SU-DHL-6 (cell line): ENCODE data around the gene PRR5.

ENCODE experiments used
- H2AFZ ChIP-seq: fragments of 200-600 bp; sonication (generic); 2 replicates; pipeline ENCODE4 v1.6.1; 2014; ENCODE audit warnings: low read depth, mild to moderate bottlenecking, moderate library complexity, mixed read lengths, antibody characterized with exemption, low read length; ENCODE audit not compliant: severe bottlenecking
- H3F3A ChIP-seq: fragments of 200-600 bp; shearing (Covaris generic); 2 replicates; pipeline ENCODE4 v1.6.0; 2016; ENCODE audit warnings: antibody characterized with exemption, mild to moderate bottlenecking; ENCODE audit not compliant: insufficient read depth
- H3K27ac ChIP-seq: fragments of 200-600 bp; sonication (generic); 2 replicates; pipeline ENCODE4 v1.5.1; 2016; ENCODE audit warnings: low read depth, mild to moderate bottlenecking, low read length, moderate library complexity, mixed read lengths
- H3K27me3 ChIP-seq: fragments of 200-600 bp; sonication (generic), shearing (Covaris generic); 2 replicates; pipeline ENCODE4 v1.6.0; 2014; ENCODE audit warnings: mild to moderate bottlenecking, low read length
- H3K36me3 ChIP-seq: fragments of 200-600 bp; sonication (generic); 2 replicates; pipeline ENCODE4 v1.6.1; 2014; ENCODE audit warnings: mild to moderate bottlenecking, low read length, mixed read lengths
- H3K4me2 ChIP-seq: fragments of 300-600, 200-600 bp; shearing (Covaris generic), sonication (generic); 2 replicates; pipeline ENCODE4 v1.6.0; 2014; ENCODE audit warnings: low read length, low read depth, mild to moderate bottlenecking; ENCODE audit not compliant: poor library complexity, severe bottlenecking
- H3K4me3 ChIP-seq: fragments of 200-600 bp; sonication (generic); 2 replicates; pipeline ENCODE4 v1.5.1; 2014; ENCODE audit warnings: antibody characterized with exemption, low read length, mild to moderate bottlenecking, mixed read lengths; ENCODE audit not compliant: insufficient read depth, poor library complexity, severe bottlenecking
- H3K79me2 ChIP-seq: fragments of 200-600 bp; sonication (generic); 2 replicates; pipeline ENCODE4 v1.6.1; 2014; ENCODE audit warnings: mild to moderate bottlenecking, low read length, moderate library complexity; ENCODE audit not compliant: insufficient read depth
- H3K9ac ChIP-seq: fragments of 200-600 bp; sonication (generic); 2 replicates; pipeline ENCODE4 v1.7.0; 2014; ENCODE audit warnings: mild to moderate bottlenecking, low read length
- H3K9me2 ChIP-seq: fragments of 200-600 bp; sonication (generic); replicated peaks from 2 replicates; pipeline ENCODE4 v1.6.1; 2014; ENCODE audit warnings: low read length; ENCODE audit not compliant: insufficient read depth
- H3K9me3 ChIP-seq: fragments of 200-600 bp; sonication (generic); 2 replicates; pipeline ENCODE4 v1.6.1; 2014; ENCODE audit warnings: low read length, mixed read lengths; ENCODE audit not compliant: insufficient read depth
- H4K20me1 ChIP-seq: fragments of 200-600 bp; sonication (generic); 2 replicates; pipeline ENCODE4 v1.6.1; 2014; ENCODE audit warnings: low read depth, mild to moderate bottlenecking, antibody characterized with exemption, low read length, moderate library complexity, mixed read lengths
- EZH2phosphoT487 ChIP-seq: fragments of 200-600 bp; sonication (generic), shearing (Covaris generic); conservative IDR thresholded peaks from 2 replicates; pipeline ENCODE4 v1.6.1; 2018; ENCODE audit warnings: mild to moderate bottlenecking, antibody characterized with exemption, low read length, moderate library complexity, mixed read lengths
- TF ChIP-seq, protein P1 (sequence below): fragments of 200-600 bp; sonication (generic); IDR thresholded peaks from one replicate; pipeline ENCODE4 v1.5.1; 2017; ENCODE audit warnings: antibody characterized with exemption, mild to moderate bottlenecking, low read length, moderate library complexity; ENCODE audit not compliant: insufficient read depth, poor library complexity, severe bottlenecking

The PRR5 gene

DNA sequence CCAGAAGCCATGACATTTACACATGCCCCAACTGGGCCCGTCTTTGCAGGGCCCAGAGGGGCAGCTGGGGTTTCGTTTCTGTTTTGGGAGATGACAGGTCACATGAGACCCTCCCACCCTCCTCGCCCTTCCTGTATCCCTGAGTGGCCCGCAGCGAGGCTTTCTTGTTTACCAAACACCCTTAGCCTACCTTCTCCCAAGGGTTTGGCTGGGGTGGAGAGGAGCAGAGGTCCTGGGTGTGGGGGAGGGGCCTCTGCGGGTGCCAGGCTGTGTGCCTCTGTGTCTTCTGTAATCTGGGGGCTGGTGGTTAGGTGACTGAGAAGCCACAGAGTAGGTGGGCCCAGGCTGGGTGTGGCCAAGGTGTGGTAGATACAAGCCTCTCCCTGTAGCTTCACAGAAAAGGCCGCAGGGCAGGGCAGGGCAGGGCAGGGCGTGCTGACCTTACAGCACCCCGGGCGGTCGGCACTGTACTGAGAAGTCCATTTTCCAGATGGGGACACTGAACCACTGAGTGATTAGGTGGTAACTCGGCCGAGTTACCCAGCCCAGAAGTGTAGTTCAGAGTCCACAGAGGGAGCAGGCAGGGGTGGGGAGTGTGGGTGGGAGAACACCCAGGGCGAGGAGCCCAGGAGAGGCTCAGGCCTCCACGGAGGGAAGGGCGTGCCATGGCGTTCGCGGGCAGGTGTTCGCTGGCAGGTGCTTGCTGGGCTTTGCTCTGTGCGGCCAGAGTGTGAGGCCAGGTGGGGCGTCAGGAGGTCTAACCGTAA, 8.7 kb downstream of the PRR5 start:
- H3K9me3 ChIP-seq: no peaks in the 10 kb centered on the region
- H3K36me3 ChIP-seq: no peaks in the 10 kb centered on the region
- H4K20me1 ChIP-seq: no peaks in the 10 kb centered on the region
- H3K4me3 ChIP-seq: no peak overlapping the region
- H3K9me2 ChIP-seq: no peaks in the 10 kb centered on the region
- TF ChIP-seq, protein P1, sequence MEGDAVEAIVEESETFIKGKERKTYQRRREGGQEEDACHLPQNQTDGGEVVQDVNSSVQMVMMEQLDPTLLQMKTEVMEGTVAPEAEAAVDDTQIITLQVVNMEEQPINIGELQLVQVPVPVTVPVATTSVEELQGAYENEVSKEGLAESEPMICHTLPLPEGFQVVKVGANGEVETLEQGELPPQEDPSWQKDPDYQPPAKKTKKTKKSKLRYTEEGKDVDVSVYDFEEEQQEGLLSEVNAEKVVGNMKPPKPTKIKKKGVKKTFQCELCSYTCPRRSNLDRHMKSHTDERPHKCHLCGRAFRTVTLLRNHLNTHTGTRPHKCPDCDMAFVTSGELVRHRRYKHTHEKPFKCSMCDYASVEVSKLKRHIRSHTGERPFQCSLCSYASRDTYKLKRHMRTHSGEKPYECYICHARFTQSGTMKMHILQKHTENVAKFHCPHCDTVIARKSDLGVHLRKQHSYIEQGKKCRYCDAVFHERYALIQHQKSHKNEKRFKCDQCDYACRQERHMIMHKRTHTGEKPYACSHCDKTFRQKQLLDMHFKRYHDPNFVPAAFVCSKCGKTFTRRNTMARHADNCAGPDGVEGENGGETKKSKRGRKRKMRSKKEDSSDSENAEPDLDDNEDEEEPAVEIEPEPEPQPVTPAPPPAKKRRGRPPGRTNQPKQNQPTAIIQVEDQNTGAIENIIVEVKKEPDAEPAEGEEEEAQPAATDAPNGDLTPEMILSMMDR: no peak
- no peak for TF ChIP-seq EZH2phosphoT487
- no peaks in the 10 kb centered on the region for H3K79me2 ChIP-seq
- no peaks in the 10 kb centered on the region for H3K27me3 ChIP-seq
- H3K9ac ChIP-seq: no peak overlapping the region
- no peak overlapping the region for H2AFZ ChIP-seq
- no peaks in the 10 kb centered on the region for H3F3A ChIP-seq
- H3K27ac ChIP-seq: no peak overlapping the region
- no peak overlapping the region for H3K4me2 ChIP-seq

DNA sequence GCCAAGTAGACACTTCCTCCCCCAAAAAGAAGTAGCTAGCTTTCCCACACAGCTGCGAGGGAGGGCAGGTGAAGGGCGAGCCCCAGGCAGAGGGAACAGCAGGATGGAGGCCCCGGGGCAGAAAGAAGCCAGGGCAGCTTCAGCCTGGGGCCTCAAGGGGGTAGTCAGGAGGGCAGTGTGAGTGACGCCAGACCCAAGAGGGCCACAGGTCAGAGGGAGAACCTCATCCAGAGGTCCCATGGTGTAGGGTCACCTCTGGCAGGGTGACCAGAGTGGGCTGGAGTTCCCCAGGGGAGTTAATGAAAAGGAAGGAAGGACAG, 9.2 kb downstream of the PRR5 start:
- Histone ChIP-seq H3K4me2 (no peak overlapping the region), H3F3A (no peaks in the 10 kb centered on the region), H3K9me2 (no peaks in the 10 kb centered on the region), H3K27ac (no peak overlapping the region), H3K36me3 (no peaks in the 10 kb centered on the region), H3K27me3 (no peaks in the 10 kb centered on the region), H3K9me3 (no peaks in the 10 kb centered on the region), H4K20me1 (no peaks in the 10 kb centered on the region), H3K9ac (no peak overlapping the region), H3K4me3 (no peak overlapping the region), H3K79me2 (no peaks in the 10 kb centered on the region), H2AFZ (no peak overlapping the region)
- TF ChIP-seq EZH2phosphoT487: no peak
- TF ChIP-seq, protein P1: no peak

DNA sequence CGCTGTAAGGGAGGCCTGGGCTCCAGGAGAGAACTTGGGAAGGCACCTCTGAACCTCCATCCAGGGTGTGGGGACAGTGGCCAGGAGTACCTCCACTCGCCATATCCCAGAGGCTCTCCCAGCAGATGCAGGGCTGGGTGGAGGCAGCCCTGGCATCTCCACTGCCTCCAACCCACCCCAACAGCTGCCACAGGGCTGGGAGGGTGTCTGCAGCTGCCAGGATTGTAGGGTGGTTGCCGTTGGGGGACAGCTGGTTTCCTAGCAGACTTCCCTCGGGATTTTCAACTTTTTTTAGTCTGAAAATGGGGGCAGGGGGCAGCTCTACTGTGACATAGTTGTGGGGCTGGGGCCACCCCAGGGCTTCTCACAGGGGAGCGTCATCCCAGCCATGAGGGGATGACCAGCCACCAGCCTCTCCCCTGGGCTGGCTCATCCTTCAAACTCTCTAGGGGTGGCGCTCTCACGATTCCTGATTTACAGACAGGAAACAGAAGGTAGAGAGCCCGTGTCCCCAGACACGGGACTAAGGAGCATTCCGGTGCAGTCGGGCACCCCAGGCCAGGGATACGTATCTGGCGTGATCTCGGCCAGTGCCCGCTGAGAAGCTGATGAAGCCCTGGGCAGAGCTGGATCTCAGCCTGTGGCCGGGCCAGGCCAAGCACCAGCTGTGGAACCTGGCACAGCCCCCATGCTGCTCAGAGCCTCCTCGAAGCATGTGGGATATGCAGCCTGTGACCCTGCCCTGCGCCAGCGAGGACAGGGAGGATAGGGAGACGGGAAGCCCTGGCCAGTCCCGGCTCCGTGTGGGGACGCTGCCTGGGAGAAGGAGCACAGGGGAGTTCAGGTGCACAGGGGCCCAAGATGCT, 9.9 kb downstream of the PRR5 start:
- Histone ChIP-seq H3K27ac (no peak overlapping the region), H3K9ac (no peak overlapping the region), H4K20me1 (no peaks in the 10 kb centered on the region), H3K9me3 (no peaks in the 10 kb centered on the region), H3K36me3 (no peaks in the 10 kb centered on the region), H2AFZ (no peak overlapping the region), H3K4me3 (no peak overlapping the region), H3K4me2 (no peak overlapping the region), H3F3A (no peaks in the 10 kb centered on the region), H3K27me3 (no peaks in the 10 kb centered on the region), H3K79me2 (no peaks in the 10 kb centered on the region), H3K9me2 (no peaks in the 10 kb centered on the region)
- TF ChIP-seq, protein P1: no peak
- TF ChIP-seq EZH2phosphoT487: no peak
